ENCODE results near the gene BEND7. TPM values are rescaled to one million over a fixed set of nuclear protein-coding genes. Genes with fewer than 3 reads are reported as not detected.

The BEND7 gene
- total and polyA plus RNA-seq, 7 donors: 6.1 to 27.6 (median 21.6) TPM

DNA sequence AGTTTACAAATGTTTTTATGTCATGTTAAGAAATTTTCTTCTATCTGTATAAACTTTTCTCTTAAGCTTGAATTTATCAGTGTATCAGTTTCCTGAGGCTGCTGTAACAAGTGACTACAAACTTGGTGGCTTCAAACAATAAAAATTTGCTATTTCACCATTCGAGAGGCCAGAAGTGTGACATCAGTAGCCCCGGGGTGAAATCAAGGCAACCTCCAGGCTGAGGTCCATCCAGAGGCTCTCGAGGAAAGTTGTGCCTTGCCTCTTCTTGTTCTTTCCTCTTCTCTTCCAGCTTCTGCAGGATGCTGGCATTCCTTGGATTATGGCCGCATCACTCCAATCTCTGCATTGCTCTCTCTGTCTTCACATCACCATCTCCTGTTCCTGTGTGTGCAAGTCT is 6.5 kb upstream of the BEND7 start:
- TF ChIP-seq, protein P1, sequence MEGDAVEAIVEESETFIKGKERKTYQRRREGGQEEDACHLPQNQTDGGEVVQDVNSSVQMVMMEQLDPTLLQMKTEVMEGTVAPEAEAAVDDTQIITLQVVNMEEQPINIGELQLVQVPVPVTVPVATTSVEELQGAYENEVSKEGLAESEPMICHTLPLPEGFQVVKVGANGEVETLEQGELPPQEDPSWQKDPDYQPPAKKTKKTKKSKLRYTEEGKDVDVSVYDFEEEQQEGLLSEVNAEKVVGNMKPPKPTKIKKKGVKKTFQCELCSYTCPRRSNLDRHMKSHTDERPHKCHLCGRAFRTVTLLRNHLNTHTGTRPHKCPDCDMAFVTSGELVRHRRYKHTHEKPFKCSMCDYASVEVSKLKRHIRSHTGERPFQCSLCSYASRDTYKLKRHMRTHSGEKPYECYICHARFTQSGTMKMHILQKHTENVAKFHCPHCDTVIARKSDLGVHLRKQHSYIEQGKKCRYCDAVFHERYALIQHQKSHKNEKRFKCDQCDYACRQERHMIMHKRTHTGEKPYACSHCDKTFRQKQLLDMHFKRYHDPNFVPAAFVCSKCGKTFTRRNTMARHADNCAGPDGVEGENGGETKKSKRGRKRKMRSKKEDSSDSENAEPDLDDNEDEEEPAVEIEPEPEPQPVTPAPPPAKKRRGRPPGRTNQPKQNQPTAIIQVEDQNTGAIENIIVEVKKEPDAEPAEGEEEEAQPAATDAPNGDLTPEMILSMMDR (IDR thresholded peaks at IDR 0.05): no peak
- intact Hi-C loops (cut with DNase I): no loop called here
- Histone ChIP-seq H3K4me1 (no peaks in the 10 kb centered on the region), H3K4me3 (no peak overlapping the region), H3K9me3 (no peaks in the 10 kb centered on the region), H3K36me3 (ENCODE audit: insufficient read depth in 1 of 2, low read depth in 1 of 2) (no peaks in the 10 kb centered on the region), H3K27me3 (ENCODE audit: insufficient read depth in 3 of 3, low read length in 2 of 3) (peaks cover 0 to 3% (median 2%) of the 10 kb centered on the region in 3 donors), H3K27ac (no peak overlapping the region)
- WGBS, 3 donors: 83 to 99% (median 96%) methylated on average over 4 of the region's 4 CpGs
- ATAC-seq (no peak), DNase-seq (no peak)

DNA sequence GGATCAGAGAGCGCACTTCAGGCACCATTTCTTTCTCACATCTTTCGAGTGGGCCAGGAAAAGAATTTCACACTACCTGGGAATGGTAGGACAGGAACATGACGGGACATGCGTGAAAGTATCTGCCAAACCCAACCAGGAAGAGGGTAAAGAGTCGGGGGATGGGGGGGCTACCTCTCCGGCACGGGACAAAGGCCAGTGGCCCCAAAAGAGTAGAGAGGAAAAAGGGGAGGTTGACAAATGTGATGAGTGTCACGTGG is 830 bp upstream of the BEND7 start:
- DNase-seq (no peak), ATAC-seq (no peak)
- Histone ChIP-seq H3K4me3 (peak overlapping the region; percentile 70), H3K4me1 (peaks cover 15% of the 10 kb centered on the region), H3K36me3 (ENCODE audit: insufficient read depth in 1 of 2, low read depth in 1 of 2) (peaks cover 0 to 13% of the 10 kb centered on the region in 2 donors), H3K27me3 (ENCODE audit: insufficient read depth in 3 of 3, low read length in 2 of 3) (no peaks in the 10 kb centered on the region), H3K9me3 (no peaks in the 10 kb centered on the region), H3K27ac (peak overlapping the region; percentile 73)
- TF ChIP-seq, protein P1 (IDR thresholded peaks at IDR 0.05): no peak
- intact Hi-C loops (cut with DNase I): loop anchor here (5.0 to 10.0 kb wide), 2 partner anchors 157 to 175 kb away; no protein-coding TSS in a partner anchor
- 57 to 72% (median 64%) methylated on average over 8 of the region's 8 CpGs for WGBS, 3 donors

DNA sequence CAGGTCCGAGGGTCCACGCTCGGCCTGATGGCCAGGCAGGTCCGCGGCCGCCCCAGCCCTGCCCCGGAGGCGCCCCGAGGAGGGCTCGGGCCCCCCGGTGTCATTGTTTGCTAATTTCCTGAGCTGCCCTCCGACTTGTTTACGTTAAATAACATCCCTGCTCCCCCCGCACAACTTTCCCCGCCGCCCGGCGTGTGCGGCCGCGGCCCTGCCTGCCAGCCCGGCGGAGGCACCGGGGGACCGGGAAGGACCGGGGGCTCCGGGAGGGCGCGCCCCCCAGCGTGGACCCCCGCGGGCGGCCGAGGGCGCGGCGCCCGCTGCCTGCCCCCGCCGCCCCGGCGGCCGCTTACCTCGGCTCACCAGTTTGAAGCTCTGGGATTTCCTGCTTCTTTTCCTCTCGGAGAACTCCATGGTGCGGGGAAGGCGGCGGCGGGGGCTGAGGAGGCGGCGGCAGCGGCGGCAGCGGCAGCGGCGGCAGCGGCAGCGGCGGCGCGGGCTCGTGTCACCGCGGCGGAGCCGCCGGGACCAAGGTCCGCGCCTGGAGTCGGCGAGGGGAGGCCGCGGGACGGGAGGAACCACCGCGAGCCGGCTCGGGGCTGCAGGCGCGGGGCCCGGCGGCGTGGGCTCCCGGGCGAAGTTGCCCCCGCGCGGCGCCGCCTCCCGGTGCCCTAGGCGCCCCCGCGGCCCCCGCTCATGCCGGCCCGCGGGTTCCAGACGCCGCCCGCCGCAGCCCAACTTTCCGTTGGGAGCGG is 515 bp downstream of the BEND7 start:
- ATAC-seq (peak; percentile 10 to 57 (median 45)), DNase-seq (peak; percentile 26 to 54)
- peaks cover 15% of the 10 kb centered on the region for H3K4me1 ChIP-seq
- 1% methylated on average over 40 to 103 of the region's 104 CpGs for WGBS, 3 donors
- TF ChIP-seq, protein P1 (IDR thresholded peaks at IDR 0.05): no peak
- H3K4me3 ChIP-seq: peak overlapping the region; percentile 81
- H3K9me3 ChIP-seq: no peaks in the 10 kb centered on the region
- H3K27ac ChIP-seq: peak overlapping the region; percentile 67
- H3K36me3 ChIP-seq (ENCODE audit: insufficient read depth in 1 of 2, low read depth in 1 of 2): peaks cover 0 to 22% of the 10 kb centered on the region in 2 donors
- no peaks in the 10 kb centered on the region for H3K27me3 ChIP-seq (ENCODE audit: insufficient read depth in 3 of 3, low read length in 2 of 3)
- intact Hi-C loops (cut with DNase I): loop anchor here (5.0 to 10.0 kb wide), 2 partner anchors 156 to 173 kb away; no protein-coding TSS in a partner anchor

DNA sequence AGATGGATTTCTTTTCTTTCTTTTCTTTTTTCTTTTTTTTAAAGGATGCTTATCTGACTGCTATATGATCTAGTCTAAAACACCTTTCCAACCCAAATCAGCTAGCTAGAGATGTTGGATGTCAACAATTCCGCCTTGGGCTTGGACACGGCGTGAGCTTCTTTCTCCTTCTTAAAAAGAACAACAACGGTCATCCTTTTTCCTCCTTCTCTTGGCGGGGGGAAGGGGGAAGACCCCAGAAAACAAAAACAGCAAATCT is 1.0 kb downstream of the BEND7 start:
- Histone ChIP-seq H3K4me3 (peak overlapping the region; percentile 81), H3K36me3 (ENCODE audit: insufficient read depth in 1 of 2, low read depth in 1 of 2) (peaks cover 0 to 27% of the 10 kb centered on the region in 2 donors), H3K27ac (peak overlapping the region; percentile 67), H3K27me3 (ENCODE audit: insufficient read depth in 3 of 3, low read length in 2 of 3) (no peaks in the 10 kb centered on the region), H3K9me3 (no peaks in the 10 kb centered on the region), H3K4me1 (peaks cover 15% of the 10 kb centered on the region)
- ATAC-seq (no peak), DNase-seq (no peak)
- 7 to 22% (median 10%) methylated on average over 5 of the region's 5 CpGs for WGBS, 3 donors
- intact Hi-C loops (cut with DNase I): loop anchor here (5.0 to 10.0 kb wide), 2 partner anchors 155 to 173 kb away; no protein-coding TSS in a partner anchor
- TF ChIP-seq, protein P1 (IDR thresholded peaks at IDR 0.05): no peak

All from psoas muscle (tissue), 8 donors.